Left colon (tissue), 2 donors: Measurements from ENCODE around the gene FOXD4L4. TPM values are rescaled to one million over a fixed set of nuclear protein-coding genes. Genes with fewer than 3 reads are reported as not detected.
"Not testable (repeated sequence)": the region's sequence is repeated elsewhere in the genome, so short reads cannot be mapped to it uniquely, and the experiment has no call there.

Experiments used
- ATAC-seq: fragments of 200-7000 bp; cut with Tn5 transposase; one replicate; pipeline ENCODE4 v1.9.1; 2020; ENCODE audit warnings: mild to moderate bottlenecking, moderate library complexity
- DNase-seq, 2 donors: peaks; one replicate each; pipeline ENCODE4 v3.0.0-alpha.2; 2020
- intact Hi-C, 2 donors: fragments of 100-400 bp; cut with DNase I in 1 of 2; cut with micrococcal nuclease in 1 of 2; formaldehyde crosslinking; loops; one replicate each; pipeline versions ENCODE4 v1.11.2 to v1.14.0; 2022; cut with DNase I, micrococcal nuclease
- long read RNA-seq: library from polyadenylated mRNA; unstranded; transcript quantifications from one replicate; pipeline ENCODE4 v2.0.0, GENCODE V29; 2021
- total RNA-seq, 2 donors: library from RNA; stranded (reverse); fragmentation: NEBNext Ultra II Directional; extraction: Animal tissue kit (Norgen Biotek cat#: 25700); gene quantifications; one replicate each; pipeline ENCODE4 v1.2.1, GENCODE V29; 2021
- donor health status: DM: no; HTN: no; CAD: no.
- donor health status: DM: yes; HTN: yes; CAD: no.

The FOXD4L4 gene
- total RNA-seq = under 1 TPM in 1 of 2 donors, not detected in 1; 0.17 TPM
- long read RNA-seq = 0 reads

DNA sequence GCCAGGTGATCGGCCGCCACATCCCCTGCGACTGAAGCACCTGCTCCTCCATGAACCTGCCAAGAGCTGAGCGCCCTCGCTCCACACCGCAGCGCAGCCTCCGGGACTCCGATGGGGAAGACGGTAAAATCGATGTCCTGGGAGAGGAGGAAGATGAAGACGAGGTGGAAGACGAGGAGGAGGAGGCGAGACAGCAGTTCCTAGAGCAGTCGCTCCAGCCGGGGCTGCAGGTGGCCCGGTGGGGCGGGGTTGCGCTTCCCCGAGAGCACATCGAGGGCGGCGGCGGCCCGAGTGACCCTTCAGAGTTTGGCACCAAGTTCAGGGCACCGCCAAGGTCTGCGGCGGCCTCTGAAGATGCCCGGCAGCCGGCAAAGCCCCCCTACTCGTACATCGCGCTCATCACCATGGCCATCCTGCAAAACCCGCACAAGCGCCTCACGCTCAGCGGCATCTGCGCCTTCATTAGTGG, at the start of gene FOXD4L4:
Gene FOXD4L4, plus strand, starts transcription at position 51 of the 469 bp plus-strand sequence. Its CDS starts 0 bp downstream, at position 51.
- intact Hi-C loops, ATAC-seq: not testable (repeated sequence)
- peak in 1 of 2 donors; percentile 4 for DNase-seq

- DNase-seq, ATAC-seq, intact Hi-C loops: not testable (repeated sequence)
Measured at GRCh38 chr9:65703550-65703949, 33.4 kb upstream of the FOXD4L4 start.

- ATAC-seq, intact Hi-C loops: not testable (repeated sequence)
Measured at GRCh38 chr9:65714445-65714844, 22.5 kb upstream of the FOXD4L4 start.

GRCh38 chr9:65738133-65738532, 1.2 kb downstream of the FOXD4L4 start:
- intact Hi-C loops = not testable (repeated sequence)
- ATAC-seq = peak; percentile 37

More at GRCh38 chr9:65714445-65714844, 22.5 kb upstream of the FOXD4L4 start:
- DNase-seq = not testable (repeated sequence)

More at GRCh38 chr9:65738133-65738532, 1.2 kb downstream of the FOXD4L4 start:
- not testable (repeated sequence) for DNase-seq

Other genes starting within 250 kb of the FOXD4L4 start
- gene ZNG1E, start 61.2 kb upstream of the FOXD4L4 start, total RNA-seq = 10 to 100 TPM; 34.9 to 45.0 TPM